NCI-H2227 (cell line): ENCODE measurements around the gene LRRC47.

Experiments used
- DNase-seq: peaks from one replicate; lab custom pipeline; 2025; ENCODE audit not compliant: unreplicated experiment; lab: John Stamatoyannopoulos, UW

Gene LRRC47

DNA sequence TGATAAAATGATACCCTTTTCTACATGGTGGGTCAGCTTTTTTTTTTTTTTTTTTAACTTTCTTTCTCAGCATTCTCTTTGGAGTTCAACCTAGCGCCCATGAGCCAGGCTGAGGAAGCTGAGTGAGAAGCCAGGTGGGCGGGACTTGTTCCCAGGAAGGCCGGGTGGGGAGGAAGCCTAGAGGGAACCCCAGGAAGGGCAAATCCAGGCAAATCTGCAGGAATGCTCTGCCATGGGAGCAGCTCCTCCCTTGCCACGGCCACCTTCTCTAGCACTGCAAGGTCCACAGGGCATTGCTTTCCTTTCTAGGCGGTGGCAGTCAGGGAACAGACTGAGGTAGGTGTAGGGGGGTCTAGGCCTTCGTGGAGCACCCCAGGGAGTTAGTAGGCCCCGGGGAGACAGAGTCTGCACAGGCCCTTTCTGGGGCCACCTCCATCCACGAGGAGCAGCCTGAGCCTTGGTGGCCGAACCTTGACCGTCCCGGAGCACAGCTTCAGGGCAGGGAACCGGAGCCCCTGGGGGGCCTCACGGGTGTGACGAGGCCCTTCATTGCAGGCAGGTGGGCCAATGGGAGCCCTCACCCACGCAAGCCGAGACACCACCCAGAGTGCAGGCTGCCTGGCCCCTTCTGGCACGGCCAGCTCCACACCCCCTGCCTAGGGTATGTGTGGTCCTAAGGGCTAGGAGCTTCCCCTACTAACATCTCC lies 62.3 kb downstream of the LRRC47 start:
- no peak for DNase-seq

DNA sequence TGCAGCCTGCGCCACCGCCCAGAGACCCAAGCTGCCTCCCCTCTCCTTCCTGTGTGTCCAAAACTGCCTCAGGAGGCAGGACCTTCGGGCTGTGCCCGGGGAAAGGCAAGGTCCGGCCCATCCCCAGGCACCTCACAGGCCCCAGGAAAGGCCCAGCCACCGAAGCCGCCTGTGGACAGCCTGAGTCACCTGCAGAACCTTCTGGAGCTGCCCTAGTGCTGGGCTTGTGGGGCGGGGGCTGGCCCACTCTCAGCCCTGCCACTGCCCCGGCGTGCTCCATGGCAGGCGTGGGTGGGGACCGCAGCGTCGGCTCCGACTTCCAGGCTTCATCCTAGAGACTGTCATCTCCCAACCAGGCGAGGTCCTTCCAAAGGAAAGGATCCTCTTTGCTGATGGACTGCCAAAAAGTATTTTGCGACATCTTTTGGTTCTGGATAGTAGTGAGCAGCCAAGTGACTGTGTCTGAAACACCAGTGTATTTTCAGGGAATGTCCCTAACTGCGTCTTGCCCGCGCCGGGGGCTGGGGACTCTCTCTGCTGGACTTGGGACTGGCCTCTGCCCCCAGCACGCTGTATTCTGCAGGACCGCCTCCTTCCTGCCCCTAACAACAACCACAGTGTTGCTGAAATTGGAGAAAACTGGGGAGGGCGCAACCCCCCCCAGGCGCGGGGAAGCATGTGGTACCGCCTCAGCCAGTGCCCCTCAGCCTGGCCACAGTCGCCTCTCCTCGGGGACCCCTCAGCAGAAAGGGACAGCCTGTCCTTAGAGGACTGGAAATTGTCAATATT lies 63.0 kb downstream of the LRRC47 start:
- no peak for DNase-seq

DNA sequence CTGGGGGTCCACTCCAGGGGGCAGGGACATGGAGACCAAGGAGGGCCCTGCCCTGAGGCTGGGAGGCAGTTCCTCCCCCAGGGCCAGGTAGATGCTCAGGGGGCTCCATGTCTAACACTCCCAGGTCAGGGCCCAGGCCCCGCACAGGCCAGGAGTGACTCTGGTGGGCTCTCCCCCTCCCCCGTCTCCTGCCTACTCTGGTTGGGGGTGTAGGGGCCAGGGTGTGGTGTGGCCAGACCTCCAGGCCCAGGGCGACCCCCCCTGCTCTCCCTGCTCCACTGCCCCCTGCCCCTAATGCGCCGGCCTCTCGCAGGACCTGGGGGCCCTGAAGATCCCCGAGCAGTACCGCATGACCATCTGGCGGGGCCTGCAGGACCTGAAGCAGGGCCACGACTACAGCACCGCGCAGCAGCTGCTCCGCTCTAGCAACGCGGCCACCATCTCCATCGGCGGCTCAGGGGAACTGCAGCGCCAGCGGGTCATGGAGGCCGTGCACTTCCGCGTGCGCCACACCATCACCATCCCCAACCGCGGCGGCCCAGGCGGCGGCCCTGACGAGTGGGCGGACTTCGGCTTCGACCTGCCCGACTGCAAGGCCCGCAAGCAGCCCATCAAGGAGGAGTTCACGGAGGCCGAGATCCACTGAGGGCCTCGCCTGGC lies 63.7 kb downstream of the LRRC47 start:
- no peak for DNase-seq

DNA sequence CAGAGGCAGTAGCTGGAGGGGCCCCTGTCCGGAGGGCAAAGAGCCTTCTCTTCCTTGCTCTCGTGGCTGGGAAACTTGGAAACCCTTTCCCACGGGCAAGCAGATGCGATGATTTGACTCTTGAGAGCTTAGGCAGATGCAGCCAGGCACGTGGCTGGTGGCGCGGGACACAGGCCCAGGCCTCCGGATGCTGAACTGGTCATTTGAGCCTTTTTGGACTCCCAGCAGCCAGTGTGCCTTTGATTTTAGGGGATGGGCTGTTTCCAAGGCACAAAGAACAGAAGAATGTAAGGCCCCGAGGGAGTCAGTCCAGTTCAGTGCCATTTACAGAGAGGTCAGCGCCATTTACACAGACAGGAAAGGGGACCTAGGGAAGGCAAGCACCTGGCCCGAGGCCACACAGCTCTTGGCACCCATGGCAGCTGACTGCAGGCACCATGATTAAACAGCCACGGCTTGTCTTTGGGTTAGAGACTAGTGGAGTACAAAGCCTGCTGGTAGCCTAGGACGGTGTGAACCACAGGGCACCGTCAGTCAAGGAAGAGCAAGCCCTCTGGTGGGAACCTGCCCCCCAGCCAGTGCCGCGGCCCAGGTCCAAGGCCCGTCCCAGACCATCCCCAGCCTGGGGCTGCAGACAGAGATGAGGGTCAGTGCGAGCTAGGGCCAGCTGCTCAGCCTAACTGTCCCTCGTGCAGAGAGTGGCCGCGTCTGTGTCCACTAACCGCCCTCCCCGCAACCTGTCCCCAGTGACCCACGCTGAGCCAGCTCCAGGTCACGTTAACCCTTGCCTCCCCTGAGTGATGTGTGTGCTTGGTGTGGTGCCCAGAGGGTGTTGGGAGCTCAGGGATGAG lies 64.5 kb downstream of the LRRC47 start:
- DNase-seq, result no peak

DNA sequence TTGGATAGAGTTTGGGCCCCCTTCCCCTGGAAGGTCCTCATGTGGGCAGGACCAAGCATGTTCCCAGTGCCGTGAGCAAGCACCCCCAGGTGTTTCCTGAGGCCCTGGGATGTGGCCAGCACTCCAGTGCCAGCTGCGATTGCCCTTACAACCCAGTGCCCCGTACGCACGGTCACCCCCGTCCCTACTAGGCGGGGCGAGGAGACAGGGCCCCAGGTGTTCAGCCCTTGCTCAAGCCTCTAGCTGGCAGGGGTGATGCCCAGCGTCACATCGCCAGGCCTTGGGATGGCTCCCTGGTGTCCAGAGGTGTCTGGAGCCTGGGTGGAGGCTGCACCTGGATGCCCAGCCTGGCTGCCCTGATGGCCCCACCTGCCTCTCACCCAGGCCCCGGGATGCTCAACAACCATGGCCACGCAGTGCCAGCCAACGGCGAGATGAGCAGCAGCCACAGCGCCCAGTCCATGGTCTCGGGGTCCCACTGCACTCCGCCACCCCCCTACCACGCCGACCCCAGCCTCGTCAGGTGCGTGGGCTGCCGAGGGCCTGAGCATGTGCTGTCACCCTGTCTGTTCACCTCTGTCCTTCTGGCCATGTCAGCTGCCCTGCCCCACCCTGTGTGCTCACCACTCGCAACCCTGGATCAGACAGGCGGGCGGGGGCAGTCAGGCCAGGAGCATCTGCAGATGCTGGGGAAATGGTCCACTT lies 65.6 kb downstream of the LRRC47 start:
- DNase-seq, result no peak

DNA sequence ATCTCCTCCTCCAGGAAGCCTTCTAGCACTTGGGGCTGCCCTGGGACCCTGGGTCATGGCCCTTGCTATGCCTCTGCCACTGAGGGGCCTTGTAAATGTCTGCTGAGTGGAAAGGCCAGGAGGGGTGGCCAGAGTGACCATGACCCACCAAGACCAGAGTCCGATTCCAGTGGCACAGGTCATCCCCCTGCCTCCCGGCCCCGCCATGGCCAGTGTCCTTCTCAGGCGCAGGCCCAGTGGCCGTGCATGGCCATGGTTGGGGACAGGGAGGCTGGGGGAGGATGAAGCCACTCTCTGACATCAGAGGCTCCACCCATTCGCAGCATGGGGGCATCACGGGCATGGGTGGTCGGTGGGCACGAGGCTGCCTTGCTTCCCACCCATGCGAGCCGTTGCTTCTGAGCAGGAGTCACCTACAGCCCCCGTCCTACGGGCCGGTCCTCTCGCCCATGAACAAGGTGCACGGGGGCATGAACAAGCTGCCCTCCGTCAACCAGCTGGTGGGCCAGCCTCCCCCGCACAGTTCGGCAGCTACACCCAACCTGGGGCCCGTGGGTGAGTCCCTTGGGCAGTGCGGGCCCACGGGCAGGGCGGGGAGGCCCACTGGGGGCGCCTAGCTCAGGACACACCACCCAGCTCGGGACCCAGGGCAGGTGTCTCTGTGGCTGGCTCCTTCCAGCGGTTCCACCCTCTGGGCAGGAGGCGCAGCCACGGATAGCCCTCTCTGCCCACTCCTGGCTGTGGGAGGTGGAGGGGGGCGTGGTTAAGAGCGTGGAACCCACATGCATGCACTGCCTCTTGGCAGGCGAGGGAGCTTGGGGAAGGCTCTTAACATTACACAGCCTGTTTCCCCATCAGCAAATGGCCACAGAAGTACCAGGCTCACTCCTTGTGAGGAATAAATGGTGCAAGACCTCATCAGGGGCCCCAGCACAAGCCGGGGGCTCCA lies 66.4 kb downstream of the LRRC47 start:
- DNase-seq, result no peak
